Motor neuron (in vitro differentiated cells): Measurements from ENCODE around the gene SNTA1. TPM values are rescaled to one million over a fixed set of nuclear protein-coding genes. Genes with fewer than 3 reads are reported as not detected.

Source experiments
- total RNA-seq, 8 experiments: library from RNA; unstranded; fragments of 300-600 nt; gene quantifications; 2 replicates each; pipeline versions ENCODE4 v1.2.3 to v1.2.4, GENCODE V29; 2022

SNTA1 gene
- total RNA-seq, 8 experiments from 2014 or later, result 3.3 to 14.4 (median 4.8) TPM

Other genes starting within 250 kb of the SNTA1 start
- under 1 TPM in 5 of 8 experiments, not detected in 3; 0.09 to 0.66 (median 0.21) TPM for gene BPIFA3, start 226.4 kb downstream of the SNTA1 start, total RNA-seq
- not detected for gene BPIFA1, start 207.8 kb downstream of the SNTA1 start, total RNA-seq
- gene BPIFB1, start 160.5 kb downstream of the SNTA1 start, total RNA-seq, result under 1 TPM in 3 of 8 experiments, not detected in 5; 0.08 to 0.38 (median 0.18) TPM
- gene CDK5RAP1, start 42.2 kb downstream of the SNTA1 start, total RNA-seq, result 10 to 100 TPM; 20.5 to 46.2 (median 30.3) TPM
- gene CBFA2T2, start 46.3 kb upstream of the SNTA1 start, total RNA-seq, result 10 to 100 TPM in 7 of 8 experiments, 1 to 10 TPM in 1; 4.1 to 24.5 (median 12.5) TPM
- gene C20orf144, start 218.6 kb upstream of the SNTA1 start, total RNA-seq, result 1 to 10 TPM in 5 of 8 experiments, under 1 TPM in 3; 0.79 to 3.2 (median 1.3) TPM
- 1 to 10 TPM in 6 of 8 experiments, under 1 TPM in 2; 0.36 to 4.4 (median 1.6) TPM for gene ACTL10, start 223.2 kb upstream of the SNTA1 start, total RNA-seq
- 10 to 100 TPM; 17.4 to 53.7 (median 25.9) TPM for gene NECAB3, start 230.7 kb upstream of the SNTA1 start, total RNA-seq
- 10 to 100 TPM in 3 of 8 experiments, 1 to 10 TPM in 4, under 1 TPM in 1; 0.86 to 31.2 (median 2.2) TPM for gene E2F1, start 242.6 kb upstream of the SNTA1 start, total RNA-seq